Hematopoietic multipotent progenitor cell treated with erythropoietin and hydrocortisone succinate and interleukin-3 and kit ligand, for 15 days (in vitro differentiated cells): ENCODE measurements around the gene PKD1.
A peak's percentile ranks its signal among the peaks of the same experiment; 100 is the strongest.

Experiments
- DNase-seq: peaks from one replicate; pipeline ENCODE4 v3.0.0-alpha.2; 2015; ENCODE audit warnings: low spot score

The PKD1 gene

DNA sequence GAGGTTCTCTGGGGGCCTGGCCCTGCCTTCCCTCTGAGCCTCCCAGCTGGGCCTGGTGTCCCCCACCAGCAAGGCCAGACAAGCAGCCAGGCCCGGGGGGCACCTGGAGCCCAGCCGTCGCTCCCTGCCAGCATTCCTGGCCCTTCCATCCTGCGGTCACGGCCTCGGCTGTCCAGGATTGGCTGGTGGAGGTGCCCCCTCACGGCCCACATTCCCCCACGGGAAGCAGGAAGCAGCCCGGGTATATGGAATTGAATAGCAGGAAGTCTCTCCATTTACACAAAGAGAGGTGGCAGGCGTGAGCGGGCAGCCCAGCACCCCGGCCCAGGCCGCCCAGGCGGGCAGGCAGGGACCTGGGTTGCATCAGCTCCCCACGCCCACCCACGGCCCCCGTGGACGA, 34.4 kb upstream of the PKD1 start:
- no peak for DNase-seq

DNA sequence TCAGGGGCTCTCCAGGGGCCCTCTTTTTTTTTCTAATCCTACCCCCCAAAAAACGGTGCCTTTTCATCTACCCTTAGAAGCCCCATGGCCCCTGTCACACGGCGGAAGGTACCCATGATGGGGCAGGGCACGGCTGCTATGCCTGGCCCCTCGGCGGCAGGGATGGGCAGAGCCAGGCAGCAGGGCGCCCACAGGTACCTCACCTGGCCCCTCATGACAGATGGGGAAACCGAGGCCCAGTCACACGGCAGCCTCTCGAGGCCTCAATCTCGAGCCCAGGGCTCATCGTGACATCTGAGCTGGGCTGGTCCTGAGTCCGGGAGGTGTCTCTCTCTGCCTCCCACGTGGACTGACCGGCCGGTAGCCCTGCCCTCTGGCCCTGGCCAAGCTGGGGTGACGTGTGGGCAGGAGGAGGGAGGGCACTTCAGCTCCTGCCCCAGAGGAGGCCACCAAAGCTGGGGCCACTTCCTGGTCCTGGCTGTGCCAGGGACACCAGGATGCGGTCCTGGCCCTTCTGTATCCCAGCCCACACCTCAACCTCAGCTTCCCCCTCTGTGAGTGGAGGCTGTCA, 31.5 kb upstream of the PKD1 start:
- no peak for DNase-seq

DNA sequence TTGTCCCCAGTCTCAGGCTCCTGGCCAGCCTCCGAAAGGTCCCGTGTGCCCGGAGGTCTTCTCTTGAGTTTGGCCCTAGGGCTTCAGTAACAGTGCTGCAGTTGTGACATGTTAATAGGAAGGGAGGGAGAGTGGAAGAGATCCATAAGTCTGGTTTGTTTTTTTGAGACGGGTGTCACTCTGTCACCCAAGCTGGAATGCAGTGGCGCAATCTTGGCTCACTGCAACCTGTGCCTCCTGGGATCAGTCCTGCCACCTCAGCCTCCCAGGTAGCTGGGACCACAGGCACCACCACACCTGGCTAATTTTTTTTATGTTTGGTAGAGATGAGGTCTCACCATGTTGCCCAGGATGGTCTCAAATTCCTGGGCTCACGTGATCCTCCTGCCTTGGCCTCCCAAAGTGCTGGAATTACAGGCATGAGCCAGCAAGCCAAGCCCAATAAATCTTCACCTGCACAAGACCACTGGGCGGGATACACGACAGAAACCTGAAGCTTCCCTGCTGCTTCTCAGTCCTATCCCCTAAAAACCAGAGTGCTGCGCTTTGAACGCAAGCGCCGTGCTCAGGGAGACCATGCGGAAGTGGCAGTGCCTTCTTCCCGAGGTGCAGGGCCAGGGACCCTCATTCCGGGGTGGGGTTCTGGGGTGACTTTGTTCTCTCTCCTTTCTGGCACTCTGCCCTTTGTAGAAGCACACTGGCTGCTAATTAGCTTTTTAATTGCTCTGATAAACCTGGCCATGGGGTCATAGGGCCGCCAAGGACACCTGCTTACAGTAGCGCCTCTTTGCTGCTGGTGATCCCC, 30.8 kb upstream of the PKD1 start:
- no peak for DNase-seq

DNA sequence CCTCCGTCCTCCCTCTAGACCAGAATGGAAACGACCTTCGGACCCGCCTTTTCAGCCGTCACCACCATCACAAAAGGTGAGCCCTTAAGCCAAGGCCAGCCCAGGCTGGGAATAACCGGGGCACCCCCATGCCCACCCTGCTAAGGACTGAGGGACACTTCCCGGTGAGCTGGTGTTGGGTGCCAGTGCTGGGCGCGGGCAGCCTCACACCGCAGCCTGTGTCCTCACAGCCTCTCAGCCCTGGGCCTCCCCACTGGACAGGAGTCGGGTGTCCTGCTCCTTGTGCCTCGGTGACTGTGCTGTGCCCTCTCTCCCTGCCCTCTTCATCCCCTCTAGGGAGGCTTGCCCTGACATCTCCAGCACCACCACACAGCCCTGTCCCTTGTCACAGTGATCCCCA, 30.2 kb upstream of the PKD1 start:
- no peak for DNase-seq

DNA sequence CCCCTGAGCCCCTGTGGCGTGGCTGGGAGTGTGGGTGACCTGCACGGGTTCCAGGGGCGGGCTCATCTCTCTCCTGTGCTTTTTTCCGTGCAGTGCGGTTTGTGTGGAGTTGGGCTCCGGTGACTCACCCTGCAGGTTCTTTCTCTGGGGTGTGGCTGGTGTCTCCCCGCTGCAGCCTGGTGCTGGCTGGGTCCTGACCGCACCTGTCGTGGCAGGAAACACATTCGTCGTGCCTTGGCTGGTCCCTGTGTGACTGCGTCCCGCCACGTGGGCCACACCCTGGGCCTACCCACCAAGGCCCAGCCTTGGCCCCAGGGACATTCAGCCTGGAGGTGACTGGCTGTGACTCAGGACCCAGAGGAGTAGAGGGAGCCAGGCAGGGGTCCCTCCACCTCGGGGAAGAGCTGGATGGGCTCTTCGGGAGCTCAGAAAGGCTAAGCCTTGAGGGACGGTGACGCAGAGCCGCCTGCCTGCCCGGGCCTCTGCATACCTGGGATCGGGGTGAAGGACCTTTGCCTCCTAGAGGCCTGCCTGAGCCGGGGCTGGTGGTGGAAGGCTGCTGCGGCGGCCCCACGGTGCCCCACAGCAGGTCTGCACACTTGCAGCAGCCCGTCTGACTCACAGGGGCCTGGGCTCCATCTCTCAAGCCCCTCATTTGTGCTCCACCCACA, 27.6 kb upstream of the PKD1 start:
- no peak for DNase-seq

DNA sequence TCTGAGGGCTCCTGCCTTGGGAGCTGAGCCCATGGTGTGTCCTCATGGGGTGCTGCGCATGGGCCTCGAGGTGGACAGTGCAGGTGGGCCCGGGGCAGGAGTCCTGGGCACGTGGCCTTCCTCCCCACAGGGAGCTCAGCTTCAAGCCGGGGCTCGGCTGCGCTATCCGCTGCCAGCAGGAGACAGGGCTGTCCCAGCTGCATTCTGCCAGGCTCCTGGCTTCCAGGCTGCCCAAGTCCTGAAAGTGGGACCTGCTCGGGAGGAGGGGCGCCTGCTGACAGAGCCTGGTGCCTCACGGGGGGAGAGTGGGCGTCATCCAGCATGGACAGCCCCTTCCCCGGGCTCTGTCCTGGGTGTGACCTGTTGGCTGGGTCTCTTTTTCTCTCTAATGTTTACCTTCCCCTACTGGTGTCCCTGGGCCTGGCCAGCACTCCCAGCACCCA, 27.0 kb upstream of the PKD1 start:
- no peak for DNase-seq

DNA sequence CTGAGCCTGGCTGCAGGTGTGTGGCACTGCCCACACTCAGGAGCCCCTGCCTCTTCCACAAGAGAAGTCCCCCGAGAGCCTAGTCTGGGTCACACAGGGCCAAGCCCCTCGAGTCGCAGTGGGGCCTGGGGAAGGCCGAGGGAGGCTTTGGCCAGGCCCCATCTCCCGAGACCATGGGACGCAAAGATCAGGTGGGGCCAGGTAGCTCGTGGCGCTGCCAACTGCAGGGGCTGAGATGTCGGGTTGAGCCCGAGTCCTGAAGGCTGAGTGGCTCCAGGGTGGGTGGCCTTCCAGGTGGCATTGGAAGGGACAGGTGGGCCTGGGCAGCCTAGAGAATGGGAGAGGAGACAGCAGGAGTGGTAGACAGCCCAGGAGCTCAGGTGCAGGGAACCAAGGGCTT, 26.2 kb upstream of the PKD1 start:
- no peak for DNase-seq

DNA sequence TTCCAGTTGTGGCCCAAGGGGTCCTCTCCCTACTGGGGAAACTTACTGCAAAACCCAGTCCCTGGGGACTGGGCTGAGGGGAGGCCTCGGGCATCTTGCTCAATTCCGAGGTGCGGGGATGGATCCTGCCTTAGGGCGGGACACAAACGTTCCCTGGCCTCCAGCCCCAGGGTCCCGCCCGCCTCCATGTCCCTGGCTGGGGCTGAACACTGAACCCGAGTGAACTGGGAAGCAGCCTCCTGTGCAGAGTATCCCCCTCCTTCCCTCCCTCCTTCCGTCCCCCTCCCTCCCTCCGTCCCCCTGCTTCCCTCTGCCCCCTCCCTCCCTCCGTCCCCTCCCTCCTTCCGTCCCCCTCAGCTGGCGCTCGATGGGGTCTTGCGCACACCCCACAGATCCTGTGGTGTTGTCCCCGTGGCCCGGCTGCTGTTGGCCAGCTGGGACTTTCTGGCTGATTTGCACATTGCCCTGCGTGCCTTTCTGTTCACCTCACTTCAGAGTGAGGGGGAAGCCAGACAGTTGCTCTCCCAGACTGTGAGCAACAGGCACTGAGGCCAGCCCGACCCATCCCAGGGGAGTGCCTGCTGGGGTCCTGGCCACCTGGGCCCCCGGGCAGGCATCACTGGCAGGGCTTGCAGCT, 25.3 kb upstream of the PKD1 start:
- no peak for DNase-seq

DNA sequence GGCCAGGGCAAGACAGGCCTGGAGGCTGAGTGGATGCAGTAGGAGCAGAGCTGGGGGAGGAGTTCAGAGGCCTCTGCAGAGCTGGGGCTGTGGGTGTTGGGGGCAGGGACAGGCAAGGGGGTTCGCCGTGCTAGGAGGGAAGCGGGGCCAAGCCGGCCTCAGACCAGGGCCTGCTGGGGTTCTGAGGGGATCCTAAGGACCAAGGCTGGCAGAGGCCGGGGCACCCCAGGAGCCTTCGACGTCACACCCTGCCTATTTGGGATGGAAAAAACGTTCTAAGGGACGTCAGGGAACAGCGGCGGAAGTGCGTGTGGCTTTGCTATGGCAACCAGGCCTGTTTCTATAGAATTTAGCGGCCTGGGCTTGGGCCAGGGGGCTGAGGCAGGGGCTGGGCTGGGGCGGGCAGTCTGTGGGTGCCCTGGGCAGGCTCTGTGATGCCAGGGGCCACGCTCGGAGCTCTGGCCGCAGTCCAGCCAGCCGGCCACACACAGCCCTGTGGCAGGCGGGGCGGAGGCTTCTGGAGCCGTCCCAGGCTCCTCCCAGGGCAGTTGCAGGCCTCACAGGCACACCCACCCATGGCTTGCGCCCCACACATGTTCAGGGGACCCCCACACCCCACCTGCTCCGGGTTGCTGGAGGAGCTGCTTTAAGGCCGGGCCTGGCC, 23.6 kb upstream of the PKD1 start:
- DNase-seq: no peak

DNA sequence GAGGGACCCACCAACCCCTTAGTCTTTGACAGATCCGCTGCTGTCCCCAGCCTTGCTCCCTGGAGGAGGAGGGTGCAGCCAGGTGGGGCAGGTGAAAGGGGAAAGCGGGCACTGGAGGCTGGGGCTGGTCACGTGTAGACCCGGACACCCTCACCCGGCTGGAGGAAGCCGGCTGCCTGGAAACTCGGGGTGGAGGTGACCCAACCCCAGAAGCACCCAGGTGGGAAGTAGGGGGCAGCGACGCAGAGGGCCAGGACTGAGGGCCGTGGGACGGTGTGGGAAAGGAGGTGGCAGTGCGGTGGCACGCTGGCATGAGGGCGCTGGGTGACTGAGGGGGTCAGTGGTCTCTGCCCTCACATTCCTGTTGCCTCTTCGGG, 22.6 kb upstream of the PKD1 start:
- no peak for DNase-seq

DNA sequence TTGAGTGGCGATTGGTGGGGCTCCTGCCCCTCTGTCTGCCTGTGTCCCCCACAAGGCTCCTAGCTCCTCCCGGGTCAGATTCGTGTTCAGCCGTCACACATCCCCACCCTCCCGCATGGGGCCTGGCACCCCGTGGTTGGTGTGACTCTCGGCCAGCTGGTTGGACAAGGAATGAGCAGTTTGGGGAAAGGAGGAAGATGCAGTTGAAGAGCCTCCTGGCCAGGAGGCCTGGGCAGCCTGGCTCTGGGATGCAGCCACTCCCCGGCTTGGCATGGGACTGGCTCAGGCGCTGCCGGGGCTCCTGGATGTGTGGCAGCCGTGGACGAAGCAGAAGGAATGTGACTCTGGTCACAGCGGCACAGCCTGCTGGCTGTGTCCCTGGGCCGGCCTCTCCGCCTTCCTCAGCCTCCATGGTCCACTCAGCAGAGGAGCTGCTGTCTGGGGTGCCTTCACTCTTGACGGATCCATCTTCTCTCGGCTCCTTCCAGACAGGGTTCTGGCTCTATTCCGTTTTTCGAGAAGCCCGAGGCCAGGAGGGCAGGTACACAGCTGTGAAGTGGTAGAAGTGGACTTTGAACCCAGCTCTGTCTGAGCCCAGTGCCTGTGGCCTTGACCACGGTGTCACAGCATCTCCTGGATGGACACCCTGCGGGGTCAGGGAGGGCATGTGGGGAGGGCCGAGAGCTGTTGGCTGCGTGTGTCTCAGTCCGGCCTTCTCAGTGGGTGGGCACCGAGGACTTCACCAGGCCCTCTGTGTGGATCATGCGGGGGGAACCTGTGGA, 22.0 kb upstream of the PKD1 start:
- DNase-seq: no peak

DNA sequence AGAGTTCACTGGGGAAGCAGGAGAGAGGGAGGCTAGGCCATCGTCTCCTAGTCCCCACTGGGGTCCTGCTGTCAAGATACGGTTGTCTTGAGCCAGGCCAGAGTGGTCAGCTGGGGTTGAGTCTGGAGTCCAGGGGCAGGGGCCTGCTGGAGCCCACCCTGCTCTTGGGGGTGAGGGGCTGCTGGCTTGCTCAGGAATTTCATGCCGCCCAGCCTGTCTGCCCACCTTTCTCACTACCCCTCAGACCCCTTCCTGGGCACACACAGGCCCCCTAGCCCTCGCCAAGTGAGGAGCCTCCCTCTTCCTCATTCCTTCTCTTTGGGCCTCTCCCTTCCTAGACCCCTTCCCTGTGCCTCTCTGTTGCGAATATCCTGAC, 21.1 kb upstream of the PKD1 start:
- DNase-seq: no peak

DNA sequence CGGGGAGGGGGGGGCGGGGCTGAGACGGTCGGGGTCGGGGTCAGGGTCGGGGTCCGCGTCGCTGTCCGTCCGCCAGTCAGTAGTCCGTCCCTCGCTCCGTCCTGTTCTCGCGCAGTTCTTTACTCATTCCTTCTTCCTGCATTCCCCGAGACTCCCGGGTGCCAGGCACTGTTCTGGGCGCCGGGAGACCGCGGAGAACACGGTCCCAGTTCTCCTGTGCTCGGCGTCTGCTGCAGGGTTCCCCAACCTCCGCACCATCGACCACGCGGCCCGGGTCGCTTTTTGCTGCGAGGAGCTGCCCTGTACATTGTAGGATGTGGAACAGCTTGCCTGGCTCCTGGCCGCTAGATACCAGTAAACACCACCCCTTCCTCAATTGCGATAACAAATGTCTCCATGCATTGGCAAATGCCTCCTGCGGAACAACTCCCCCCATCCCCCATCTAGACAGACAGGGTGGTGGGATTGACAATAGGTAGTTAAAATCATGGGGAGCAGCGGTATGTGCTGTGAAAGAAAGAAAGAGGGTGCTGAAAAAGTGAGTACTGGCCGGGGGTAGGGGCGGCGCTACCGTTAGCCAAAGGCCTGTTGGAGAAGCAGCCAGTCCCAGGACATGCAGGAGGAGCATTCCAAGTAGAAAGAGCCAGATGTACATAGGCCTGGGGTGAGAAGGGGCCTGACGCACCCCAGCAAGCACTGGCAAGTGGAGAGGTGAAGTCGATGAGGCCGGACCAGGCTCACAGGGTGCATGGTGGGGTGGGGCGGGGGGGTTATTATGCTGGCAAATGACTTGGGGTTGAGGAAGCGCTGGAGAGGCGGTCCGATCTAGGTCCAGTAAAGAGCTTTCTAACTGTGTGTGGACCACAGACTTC, 20.5 kb upstream of the PKD1 start:
- DNase-seq: peak; percentile 13

DNA sequence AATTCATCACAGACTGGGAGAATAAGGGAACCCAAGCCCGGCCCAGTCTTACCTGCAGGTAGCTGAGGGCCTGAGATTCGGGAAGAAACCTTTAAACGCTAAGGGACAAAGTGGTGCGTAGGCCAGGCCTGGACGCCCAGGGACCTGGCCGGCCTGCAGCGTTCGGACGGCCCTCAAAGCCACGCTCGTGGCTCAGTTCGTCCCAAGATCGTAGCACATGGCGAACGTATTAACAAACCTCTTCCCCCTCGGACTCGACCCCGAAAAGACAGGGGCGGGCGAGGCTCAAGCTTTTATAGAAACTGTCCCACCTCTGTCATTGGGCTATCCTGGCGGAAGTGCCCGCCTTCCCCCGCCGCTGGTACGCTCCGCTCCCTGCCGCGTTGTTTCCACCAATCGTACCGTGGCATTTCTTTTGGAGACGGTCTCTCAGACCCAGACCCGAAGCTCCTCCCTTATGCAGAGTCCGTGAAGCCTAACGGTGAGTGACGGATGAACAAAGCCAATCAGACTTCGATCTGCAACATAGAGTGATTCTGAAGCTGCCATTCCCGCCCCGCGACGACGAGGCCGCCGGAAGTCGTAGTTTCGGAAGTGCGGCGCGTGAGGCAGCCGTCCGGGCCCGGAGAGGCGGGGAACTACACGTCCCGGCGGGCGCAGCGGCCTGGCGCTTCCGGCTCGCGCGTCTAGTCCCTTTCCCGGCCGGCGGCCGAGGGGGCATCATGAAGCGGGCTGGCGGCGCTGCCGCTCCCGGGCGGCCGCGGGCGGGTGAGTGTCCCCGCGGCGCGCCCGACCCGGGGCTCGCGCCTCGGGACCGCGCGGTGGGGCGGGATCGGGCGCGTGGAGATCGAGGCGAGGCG, 19.6 kb upstream of the PKD1 start, which contains the start of gene TRAF7:
Gene TRAF7, plus strand, starts transcription at position 692 of the 860 bp plus-strand sequence. CDS start 8,139 bp downstream, outside the sequence.
- peak; percentile 100 for DNase-seq

DNA sequence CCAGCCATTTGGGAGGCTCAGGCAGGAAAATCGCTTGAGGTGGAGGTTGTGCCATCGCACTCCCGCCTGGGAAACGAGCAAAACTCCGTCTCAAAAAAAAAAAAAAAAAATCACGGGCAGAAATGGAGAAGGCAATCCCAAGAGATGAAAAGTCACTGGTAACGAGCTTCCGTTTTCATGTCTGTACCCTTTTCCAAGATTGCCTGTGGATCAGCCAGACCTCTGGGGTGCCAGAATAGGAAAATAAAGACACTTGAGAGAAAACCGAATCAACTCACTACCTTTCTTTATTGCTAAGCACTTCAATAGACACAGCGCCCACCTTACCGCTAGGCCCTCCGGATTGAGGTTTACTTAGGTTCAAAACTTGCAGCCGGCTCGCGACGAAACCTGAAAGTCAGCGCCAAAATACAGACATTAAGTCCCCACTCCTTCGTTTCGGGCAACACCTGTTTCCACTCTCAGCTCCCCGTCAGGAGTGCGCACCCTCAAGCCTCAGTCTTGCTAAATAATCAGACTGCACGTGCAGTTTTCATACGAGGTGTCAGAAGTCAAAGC, 18.9 kb upstream of the PKD1 start:
- no peak for DNase-seq

DNA sequence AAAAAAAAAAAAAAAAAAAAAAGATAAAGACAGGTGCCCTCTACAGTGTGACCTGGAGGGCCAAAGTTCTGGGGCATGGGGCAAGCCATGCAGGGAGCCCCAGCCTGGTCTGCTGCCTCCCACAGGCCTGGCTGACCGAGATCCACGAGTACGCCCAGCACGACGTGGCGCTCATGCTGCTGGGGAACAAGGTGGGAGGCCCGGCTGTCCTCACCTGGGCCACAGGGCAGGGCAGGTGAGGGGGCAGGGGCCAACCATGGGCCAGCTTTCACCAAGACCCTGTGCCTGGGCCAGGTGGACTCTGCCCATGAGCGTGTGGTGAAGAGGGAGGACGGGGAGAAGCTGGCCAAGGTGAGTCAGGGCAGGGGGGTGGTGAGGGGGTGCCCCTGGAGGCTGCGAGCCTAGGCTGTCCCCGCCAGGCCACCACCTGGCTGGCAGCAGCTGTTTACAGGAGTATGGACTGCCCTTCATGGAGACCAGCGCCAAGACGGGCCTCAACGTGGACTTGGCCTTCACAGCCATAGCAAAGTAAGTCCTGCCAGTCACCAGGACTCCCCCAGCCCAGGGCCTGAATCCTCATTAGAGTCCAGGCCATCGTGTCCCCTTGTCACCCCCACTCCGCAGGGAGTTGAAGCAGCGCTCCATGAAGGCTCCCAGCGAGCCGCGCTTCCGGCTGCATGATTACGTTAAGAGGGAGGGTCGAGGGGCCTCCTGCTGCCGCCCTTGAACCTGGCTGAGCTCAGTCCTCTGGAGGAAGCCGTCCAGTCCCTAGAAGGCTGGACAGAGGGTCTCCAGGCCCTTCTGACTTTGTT, 17.2 kb upstream of the PKD1 start:
- DNase-seq: no peak

DNA sequence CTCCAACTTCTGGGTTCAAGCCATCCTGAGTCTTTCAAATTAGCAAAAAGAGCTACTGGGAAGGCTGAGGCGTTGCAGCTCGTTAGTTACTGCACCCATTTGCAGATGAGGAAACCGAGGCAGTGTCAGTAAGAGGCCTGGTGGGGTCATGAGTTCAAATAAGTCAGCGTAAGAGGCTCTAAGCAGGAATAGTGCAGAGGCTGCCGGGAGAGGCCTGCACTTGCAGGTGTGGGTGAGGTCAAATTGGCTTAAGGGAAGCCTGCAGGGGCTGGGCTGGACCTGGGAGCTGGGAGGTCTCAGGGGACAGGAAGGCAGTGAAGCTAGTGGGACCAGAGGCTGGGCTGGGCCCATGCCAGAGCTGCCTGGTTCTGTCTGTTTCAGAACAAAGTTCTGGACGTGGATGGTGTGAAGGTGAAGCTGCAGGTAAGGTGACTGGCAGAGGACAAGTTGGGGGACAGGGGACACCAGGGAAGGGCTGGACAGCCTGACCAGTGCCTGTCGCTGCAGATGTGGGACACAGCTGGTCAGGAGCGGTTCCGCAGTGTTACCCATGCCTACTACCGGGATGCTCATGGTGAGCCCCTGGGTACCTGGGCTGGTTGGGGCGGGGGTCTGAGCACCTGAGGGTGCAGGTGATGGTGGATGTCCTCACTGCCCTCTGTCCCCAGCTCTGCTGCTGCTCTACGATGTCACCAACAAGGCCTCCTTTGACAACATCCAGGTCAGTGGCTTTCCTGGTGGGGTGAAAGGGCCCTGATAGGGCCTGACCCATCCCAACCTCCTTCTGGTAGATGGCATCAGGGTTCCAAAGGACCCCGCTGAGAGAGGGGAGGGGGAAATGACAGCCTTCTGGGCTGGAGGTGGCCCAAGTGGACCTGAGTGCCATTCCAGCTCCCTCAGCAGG, 15.7 kb upstream of the PKD1 start:
- no peak for DNase-seq
